Spleen (tissue), 7 donors: ENCODE data around the gene ZNRF3.

Experiments
- POLR2AphosphoS5 ChIP-seq, 3 donors: sonication (generic); formaldehyde crosslinking; IDR thresholded peaks; one replicate each; pipeline ENCODE4 v1.5.1; 2017; ENCODE audit warnings: antibody characterized with exemption in 3 of 3
- TF ChIP-seq, protein P1 (sequence below), 11 experiments: fragments of 200-600 bp in 7 of 11; fragments of 450-650 bp in 4 of 11; sonication (generic) in 4 of 11; IDR thresholded peaks in 8 of 11; conservative IDR thresholded peaks in 3 of 11; 1 replicate in 7 of 11; 2 replicates in 4 of 11; pipeline versions ENCODE4 v1.4.0 to v1.8.0; 2016 to 2021; ENCODE audit warnings: antibody characterized with exemption in 11 of 11, inconsistent platforms in 4 of 11, mild to moderate bottlenecking in 1 of 11
- donor health status: DM: no; HTN: no; CAD: no; lungs with moderate emphysema.
- donor health status: DM: no; HTN: no; CAD: no.
- donor health status: DM: no; HTN: no; CAD: no.

- TF ChIP-seq POLR2AphosphoS5 (IDR thresholded peaks at IDR 0.05): no peak
- TF ChIP-seq, protein P1, sequence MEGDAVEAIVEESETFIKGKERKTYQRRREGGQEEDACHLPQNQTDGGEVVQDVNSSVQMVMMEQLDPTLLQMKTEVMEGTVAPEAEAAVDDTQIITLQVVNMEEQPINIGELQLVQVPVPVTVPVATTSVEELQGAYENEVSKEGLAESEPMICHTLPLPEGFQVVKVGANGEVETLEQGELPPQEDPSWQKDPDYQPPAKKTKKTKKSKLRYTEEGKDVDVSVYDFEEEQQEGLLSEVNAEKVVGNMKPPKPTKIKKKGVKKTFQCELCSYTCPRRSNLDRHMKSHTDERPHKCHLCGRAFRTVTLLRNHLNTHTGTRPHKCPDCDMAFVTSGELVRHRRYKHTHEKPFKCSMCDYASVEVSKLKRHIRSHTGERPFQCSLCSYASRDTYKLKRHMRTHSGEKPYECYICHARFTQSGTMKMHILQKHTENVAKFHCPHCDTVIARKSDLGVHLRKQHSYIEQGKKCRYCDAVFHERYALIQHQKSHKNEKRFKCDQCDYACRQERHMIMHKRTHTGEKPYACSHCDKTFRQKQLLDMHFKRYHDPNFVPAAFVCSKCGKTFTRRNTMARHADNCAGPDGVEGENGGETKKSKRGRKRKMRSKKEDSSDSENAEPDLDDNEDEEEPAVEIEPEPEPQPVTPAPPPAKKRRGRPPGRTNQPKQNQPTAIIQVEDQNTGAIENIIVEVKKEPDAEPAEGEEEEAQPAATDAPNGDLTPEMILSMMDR (IDR thresholded peaks at IDR 0.05 in 8 of 11, conservative IDR thresholded peaks at IDR 0.05 in 3 of 11): no peak
Measured at GRCh38 chr22:28889478-28890024, 6.2 kb downstream of the ZNRF3 start.
